ENCODE results near the gene CBARP.
A peak's percentile ranks its signal among the peaks of the same experiment; 100 is the strongest.

CBARP gene

DNA sequence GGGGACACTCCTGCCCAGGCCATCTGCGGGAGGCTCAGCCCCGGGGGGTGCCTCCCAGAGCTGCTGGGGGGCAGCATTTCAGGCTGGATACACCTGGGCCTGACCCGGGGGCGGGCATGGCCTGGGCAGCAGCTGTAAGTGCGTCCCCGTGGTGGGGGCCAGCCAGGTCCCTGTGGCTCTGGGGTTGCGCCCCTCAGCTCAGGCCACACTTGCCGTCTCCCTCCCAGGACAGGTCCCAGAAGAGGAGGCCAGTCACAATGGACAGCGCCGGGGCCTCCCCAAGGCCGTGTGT, 11.6 kb downstream of the CBARP start:
- DNase-seq (ENCODE audit: low spot score), result no peak

DNA sequence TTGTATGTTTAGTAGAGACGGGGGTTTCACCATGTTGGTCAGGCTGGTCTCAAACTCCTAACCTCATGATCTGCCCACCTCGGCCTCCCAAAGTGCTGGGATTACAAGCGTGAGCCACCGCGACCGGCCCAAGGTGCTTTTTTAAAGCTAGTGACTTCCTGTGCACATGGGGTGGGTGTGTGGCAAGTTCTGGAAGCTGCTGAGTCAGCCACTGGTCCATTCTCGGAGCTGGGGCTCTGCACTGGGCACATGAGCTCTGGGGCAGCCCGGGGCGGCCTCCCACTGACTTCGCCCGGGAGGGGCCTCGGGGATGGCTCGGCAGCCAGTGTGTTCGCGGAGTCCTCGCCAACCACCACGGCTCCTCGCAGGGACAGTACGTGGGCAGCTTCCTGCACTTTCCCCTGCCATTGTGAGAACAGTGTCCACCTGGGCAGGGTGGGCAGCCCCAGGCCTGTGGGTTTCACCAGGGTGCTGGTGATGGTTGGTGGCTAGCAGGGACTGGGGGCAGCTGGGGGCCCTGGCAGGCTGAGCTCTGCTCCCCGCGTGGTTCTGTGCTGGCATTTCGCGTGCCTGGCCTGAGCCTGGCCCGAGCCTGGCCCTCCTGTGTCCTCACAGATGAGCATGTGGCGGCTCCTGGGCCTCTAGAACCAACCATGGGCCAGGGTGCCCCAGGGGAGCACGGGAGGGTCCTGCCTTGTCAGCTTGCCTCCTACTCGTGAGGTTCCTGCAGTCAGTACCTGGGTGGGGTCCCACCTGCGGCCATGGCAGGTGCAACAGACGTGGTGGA, 12.2 kb downstream of the CBARP start:
- DNase-seq (ENCODE audit: low spot score), result no peak

GRCh38 chr19:1224847-1225246, 13.0 kb downstream of the CBARP start:
- no peak for DNase-seq (ENCODE audit: low spot score)

DNA sequence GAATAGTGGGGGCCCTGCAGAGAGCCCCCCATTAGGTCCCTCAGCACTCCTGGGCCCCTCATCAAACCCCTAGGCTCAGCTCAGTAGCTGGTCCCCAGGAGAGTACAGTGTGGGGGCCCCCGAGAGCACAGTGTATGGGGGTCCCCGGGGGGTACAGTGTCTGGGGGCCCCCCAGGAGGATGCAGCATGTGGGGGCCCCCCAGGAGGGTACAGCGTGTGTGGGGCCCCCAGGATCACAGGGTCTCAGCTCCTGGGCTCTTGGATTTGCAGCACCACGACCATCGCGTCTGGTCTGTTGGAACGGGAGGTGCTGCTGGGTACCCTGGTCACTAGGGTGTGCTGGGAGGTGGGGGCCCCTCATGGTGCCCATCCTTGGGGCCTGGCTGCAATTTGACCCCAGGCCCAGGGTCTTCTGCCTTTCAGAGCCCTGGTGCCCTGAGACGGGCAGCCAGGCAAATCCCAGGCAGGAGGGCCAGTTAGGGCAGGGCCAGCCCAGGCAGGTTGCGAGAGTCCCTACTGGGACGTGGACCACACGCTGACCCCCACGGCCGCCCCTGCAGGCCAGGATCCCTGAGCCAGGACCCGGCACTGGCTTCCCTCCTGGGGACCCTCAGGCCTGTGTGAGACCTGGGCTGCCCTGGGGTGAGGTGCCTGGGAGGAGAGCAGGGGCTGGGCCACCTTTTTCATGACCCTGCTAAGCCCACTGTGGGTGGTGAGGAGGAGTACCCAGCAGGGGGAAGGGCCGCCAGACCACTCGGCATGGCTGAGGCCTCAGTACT, 13.6 kb downstream of the CBARP start:
- no peak for DNase-seq (ENCODE audit: low spot score)

GRCh38 chr19:1223018-1223855, 14.6 kb downstream of the CBARP start:
- DNase-seq (ENCODE audit: low spot score), result peak; percentile 51

DNA sequence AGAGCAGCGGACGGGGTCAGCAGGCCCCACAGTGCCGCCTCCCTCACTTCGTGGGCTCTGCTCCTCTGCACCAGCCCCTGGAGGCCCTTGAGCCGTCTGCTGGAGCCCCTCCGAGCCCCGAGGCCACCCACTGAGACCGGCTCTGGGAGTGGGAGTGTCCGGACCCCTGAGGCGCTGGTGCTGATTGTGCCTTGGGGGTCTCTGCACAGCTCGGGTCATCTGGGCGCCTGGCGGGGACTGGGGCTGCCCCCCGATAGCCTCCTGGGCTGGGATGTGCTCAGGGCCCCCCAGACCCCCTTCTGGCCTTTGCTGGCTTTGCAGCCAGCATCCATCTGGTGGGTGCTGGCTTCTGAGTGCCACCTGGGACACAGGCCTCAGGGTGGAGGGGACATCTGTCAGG, 15.4 kb downstream of the CBARP start:
- no peak for DNase-seq (ENCODE audit: low spot score)

DNA sequence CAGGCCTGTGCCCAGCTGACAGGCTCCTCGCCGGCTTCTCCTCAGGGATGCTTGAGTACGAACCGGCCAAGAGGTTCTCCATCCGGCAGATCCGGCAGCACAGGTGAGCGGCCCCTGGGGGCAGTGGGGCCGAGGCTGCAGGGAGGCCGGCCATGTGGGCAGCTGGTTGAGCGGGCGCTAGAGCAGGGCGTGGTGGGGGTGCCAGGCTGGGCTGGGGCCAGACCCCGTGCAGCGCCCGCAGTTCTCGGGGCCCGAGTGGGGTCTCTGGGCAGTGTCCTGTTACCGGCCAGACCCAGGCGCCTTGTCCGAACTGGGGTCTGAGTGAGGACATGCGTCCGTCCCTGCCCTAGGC, 15.9 kb downstream of the CBARP start:
- DNase-seq (ENCODE audit: low spot score), result no peak

DNA sequence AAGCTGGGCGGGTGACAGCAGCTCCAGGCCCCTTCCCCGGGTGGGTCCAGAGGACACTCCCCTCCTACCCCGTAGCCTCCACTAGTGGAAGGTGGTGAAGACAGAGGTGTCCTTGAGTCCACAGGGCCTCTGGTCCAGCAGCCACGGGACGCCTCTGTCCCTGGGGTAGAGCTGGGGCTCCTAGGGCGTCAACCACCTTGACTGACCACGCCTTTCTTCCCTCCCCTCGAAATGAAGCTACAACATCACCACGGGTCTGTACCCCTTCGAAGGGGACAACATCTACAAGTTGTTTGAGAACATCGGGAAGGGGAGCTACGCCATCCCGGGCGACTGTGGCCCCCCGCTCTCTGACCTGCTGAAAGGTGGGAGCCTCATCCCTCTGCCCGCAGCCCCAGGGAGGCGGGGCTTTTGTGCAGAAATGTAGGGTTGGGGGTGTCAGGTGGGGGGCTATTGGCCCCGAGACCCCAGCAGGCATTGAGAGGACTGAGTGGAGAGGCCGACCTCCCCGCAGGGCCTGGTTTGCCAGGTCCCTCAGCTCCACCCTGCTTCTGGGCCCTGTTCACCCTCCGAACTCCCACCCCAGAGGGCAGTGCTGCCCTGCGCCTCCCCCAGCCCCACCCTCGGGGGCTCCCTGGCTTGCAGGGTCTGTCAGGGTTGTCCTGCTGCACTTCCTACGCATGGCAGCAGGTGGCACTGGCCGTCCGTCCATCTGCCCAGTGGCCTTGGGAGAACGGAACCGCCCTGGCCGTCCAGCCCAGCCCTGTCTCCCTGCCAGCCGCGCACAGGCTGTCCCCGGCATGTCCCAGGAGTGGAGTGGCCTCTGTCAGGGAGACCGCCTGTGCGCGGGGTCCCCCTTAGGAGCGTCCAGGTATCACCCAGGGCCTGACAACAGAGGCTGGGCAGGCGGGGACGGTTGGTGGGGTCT, 16.6 kb downstream of the CBARP start:
- DNase-seq (ENCODE audit: low spot score), result no peak

DNA sequence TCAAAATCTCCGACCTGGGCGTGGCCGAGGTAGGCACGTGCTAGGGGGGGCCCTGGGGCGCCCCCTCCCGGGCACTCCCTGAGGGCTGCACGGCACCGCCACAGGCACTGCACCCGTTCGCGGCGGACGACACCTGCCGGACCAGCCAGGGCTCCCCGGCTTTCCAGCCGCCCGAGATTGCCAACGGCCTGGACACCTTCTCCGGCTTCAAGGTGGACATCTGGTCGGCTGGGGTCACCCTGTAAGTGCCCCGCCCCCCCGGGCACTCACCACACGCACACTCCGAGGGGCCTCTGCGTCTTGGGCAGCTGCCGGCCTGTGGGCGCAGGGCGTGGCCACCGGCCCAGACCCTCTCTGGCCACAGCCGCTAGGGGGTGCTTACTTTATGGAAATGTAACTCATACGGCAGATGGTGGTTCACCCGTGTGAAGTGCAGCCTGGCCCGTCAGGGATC, 17.3 kb downstream of the CBARP start:
- no peak for DNase-seq (ENCODE audit: low spot score)

- DNase-seq (ENCODE audit: low spot score), result no peak
Measured at GRCh38 chr19:1219786-1220476, 17.9 kb downstream of the CBARP start.

GRCh38 chr19:1218751-1219567, 18.8 kb downstream of the CBARP start:
- no peak for DNase-seq (ENCODE audit: low spot score)

- DNase-seq (ENCODE audit: low spot score), result no peak
Measured at GRCh38 chr19:1217366-1217765, 20.4 kb downstream of the CBARP start.

DNA sequence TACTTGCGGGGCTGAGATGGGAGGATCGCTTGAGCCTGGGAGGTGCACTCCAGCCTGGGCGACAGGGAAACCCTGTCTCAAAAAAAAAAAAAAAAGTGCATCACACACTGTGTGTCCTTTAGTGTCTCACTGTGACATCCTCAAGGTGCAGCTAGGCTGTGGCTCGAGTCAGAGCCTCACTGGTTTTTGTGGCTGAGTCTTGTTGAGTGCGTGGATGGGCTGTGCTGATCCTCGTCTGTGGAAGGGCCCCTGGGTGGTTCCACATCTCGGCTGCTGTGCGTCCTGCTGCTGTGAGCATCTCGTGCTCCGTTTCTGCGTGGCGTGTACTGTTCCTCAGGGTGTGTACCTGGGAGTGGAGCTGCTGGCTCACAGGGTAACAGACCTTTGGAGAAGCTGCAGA, 21.0 kb downstream of the CBARP start:
- no peak for DNase-seq (ENCODE audit: low spot score)

- no peak for DNase-seq (ENCODE audit: low spot score)
Measured at GRCh38 chr19:1214862-1215731, 22.7 kb downstream of the CBARP start.

GRCh38 chr19:1214299-1214861, 23.4 kb downstream of the CBARP start:
- no peak for DNase-seq (ENCODE audit: low spot score)

DNA sequence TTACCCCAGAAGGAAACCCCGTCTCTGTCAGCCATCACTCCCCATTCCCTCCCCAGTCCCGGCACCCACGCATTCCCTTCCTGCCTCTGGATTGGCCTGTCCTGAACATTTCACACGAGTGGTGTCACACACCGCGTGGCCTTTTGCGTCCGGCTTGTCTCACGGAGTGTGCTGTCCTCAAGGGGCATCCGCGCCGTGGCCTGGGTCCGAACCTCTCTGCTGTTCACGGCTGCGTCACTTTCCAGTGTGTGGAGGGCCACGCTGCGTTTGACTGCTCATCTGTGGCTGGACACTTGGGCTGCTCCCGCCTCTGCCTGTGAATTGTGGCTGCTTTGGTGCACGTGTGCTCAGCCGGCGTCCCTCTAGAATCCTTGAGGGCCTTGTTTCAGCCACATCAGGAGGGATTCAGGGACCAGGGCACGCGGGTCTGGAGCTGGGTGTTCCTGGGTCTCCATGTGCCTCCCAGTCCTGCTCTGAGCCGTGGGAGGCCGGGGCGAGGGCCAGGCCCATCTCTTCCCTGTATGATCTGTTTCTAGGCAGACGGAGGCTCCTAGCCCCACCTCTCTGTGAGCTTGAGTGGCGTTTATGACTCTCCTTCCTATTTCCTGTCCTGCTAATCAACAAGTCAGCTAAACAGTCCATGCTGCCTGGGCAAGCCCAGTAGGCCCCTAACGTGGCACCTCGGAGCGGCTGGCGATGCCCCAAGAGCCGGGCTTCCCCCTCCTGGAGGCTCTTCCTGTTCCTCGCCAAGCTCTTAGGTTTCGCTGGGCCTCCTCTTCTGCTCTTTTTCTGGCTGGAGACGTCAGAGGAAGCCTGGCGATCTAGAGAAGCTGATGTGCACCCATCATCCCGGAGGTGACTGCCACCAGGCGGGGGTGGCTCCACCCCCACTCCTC, 24.2 kb downstream of the CBARP start:
- no peak for DNase-seq (ENCODE audit: low spot score)

GRCh38 chr19:1211494-1212234, 26.1 kb downstream of the CBARP start:
- no peak for DNase-seq (ENCODE audit: low spot score)
